ENCODE data around the gene SOX5. TPM values are rescaled to one million over a fixed set of nuclear protein-coding genes. Genes with fewer than 3 reads are reported as not detected.

Gene SOX5
- total and polyA plus RNA-seq, 2 experiments from 2014 or later = 14.8 to 26.4 TPM

DNA sequence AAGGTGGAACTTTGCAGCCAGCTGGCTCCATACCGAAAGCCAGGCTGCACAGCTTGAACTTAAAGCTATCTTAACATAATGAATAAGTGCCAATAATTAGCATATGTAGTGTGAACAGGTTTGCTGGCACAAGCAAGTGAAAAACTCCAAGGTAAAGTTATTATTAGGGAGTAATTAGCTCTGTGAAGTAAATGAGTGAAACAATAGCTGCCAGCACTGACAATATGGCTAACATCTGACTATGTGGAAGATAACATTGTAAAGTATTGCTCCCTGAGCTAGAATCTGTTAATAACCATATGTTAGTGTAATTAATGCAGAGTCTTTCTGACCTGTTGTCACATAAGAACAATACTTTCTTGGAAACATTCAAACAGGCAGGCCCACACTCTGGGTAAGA is 246.4 kb downstream of the SOX5 start:
- 69% methylated on average over 1 of the region's 1 CpG for whole genome bisulfite sequencing (ENCODE audit: low lambda C conversion rate, missing lambda C conversion rate)
- H3K4me1 ChIP-seq (ENCODE audit: insufficient read depth) = no peaks in the 10 kb centered on the region
- no peaks in the 10 kb centered on the region for H3K79me2 ChIP-seq
- no peaks in the 10 kb centered on the region for H3K9me3 ChIP-seq (ENCODE audit: low read depth)
- H3K9me2 ChIP-seq (replicated peaks; ENCODE audit: insufficient read depth) = no peaks in the 10 kb centered on the region
- H2AFZ ChIP-seq = no peak overlapping the region
- no peak overlapping the region for H3K4me3 ChIP-seq
- H3K27me3 ChIP-seq = no peaks in the 10 kb centered on the region
- H4K20me1 ChIP-seq (ENCODE audit: insufficient read depth, poor library complexity, severe bottlenecking) = no peaks in the 10 kb centered on the region
- no peaks in the 10 kb centered on the region for H3K36me3 ChIP-seq (replicated peaks; ENCODE audit: insufficient read depth, low read depth)
- no peak overlapping the region for H3K4me2 ChIP-seq
- TF ChIP-seq EZH2 (IDR thresholded peaks at IDR 0.05; ENCODE audit: borderline replicate concordance) = no peak
- TF ChIP-seq EZH2phosphoT487 (IDR thresholded peaks at IDR 0.05; ENCODE audit: low read depth, severe bottlenecking, unreplicated experiment) = no peak
- TF ChIP-seq, protein P1, sequence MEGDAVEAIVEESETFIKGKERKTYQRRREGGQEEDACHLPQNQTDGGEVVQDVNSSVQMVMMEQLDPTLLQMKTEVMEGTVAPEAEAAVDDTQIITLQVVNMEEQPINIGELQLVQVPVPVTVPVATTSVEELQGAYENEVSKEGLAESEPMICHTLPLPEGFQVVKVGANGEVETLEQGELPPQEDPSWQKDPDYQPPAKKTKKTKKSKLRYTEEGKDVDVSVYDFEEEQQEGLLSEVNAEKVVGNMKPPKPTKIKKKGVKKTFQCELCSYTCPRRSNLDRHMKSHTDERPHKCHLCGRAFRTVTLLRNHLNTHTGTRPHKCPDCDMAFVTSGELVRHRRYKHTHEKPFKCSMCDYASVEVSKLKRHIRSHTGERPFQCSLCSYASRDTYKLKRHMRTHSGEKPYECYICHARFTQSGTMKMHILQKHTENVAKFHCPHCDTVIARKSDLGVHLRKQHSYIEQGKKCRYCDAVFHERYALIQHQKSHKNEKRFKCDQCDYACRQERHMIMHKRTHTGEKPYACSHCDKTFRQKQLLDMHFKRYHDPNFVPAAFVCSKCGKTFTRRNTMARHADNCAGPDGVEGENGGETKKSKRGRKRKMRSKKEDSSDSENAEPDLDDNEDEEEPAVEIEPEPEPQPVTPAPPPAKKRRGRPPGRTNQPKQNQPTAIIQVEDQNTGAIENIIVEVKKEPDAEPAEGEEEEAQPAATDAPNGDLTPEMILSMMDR (IDR thresholded peaks at IDR 0.05; ENCODE audit: poor library complexity) = no peak
- H3K27ac ChIP-seq = no peak overlapping the region
- no peak for DNase-seq (ENCODE audit: low spot score)

DNA sequence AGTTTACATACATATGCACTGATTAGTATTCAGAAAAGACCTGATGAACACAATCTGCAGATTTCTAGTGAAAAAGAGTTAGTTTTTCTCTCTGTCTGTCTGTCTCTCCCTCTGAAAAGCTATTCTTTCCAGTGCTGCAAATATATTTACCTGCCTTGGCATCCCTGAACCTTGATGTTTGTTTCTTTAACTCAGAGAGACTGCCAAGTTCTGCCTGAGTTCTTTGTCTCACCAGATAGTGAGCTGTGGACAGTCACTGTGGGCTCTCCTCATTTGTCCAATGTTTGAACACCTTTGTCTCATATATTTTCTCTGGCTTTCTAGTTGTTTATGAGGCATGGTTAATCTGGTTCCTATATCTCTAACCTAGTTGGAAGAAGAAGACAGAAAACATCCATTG is 250.4 kb downstream of the SOX5 start:
- TF ChIP-seq EZH2phosphoT487 (IDR thresholded peaks at IDR 0.05; ENCODE audit: low read depth, severe bottlenecking, unreplicated experiment) (no peak), EZH2 (IDR thresholded peaks at IDR 0.05; ENCODE audit: borderline replicate concordance) (no peak)
- TF ChIP-seq, protein P1 (IDR thresholded peaks at IDR 0.05; ENCODE audit: poor library complexity) = no peak
- no peaks in the 10 kb centered on the region for H3K27me3 ChIP-seq
- H3K4me3 ChIP-seq = no peak overlapping the region
- H2AFZ ChIP-seq = no peak overlapping the region
- no peaks in the 10 kb centered on the region for H3K9me2 ChIP-seq (replicated peaks; ENCODE audit: insufficient read depth)
- H4K20me1 ChIP-seq (ENCODE audit: insufficient read depth, poor library complexity, severe bottlenecking) = no peaks in the 10 kb centered on the region
- no peak for DNase-seq (ENCODE audit: low spot score)
- H3K27ac ChIP-seq = no peak overlapping the region
- no peaks in the 10 kb centered on the region for H3K36me3 ChIP-seq (replicated peaks; ENCODE audit: insufficient read depth, low read depth)
- no peaks in the 10 kb centered on the region for H3K4me1 ChIP-seq (ENCODE audit: insufficient read depth)
- H3K79me2 ChIP-seq = no peaks in the 10 kb centered on the region
- no peaks in the 10 kb centered on the region for H3K9me3 ChIP-seq (ENCODE audit: low read depth)
- H3K4me2 ChIP-seq = no peak overlapping the region

GRCh38 chr12:23694920-23695319 is 254.6 kb downstream of the SOX5 start:
- no peaks in the 10 kb centered on the region for H3K4me1 ChIP-seq (ENCODE audit: insufficient read depth)
- no peaks in the 10 kb centered on the region for H4K20me1 ChIP-seq (ENCODE audit: insufficient read depth, poor library complexity, severe bottlenecking)
- no peaks in the 10 kb centered on the region for H3K27me3 ChIP-seq
- H2AFZ ChIP-seq = no peak overlapping the region
- no peak overlapping the region for H3K27ac ChIP-seq
- no peak overlapping the region for H3K4me2 ChIP-seq
- TF ChIP-seq, protein P1 (IDR thresholded peaks at IDR 0.05; ENCODE audit: poor library complexity) = no peak
- TF ChIP-seq EZH2 (IDR thresholded peaks at IDR 0.05; ENCODE audit: borderline replicate concordance) (no peak), EZH2phosphoT487 (IDR thresholded peaks at IDR 0.05; ENCODE audit: low read depth, severe bottlenecking, unreplicated experiment) (no peak)
- no peaks in the 10 kb centered on the region for H3K79me2 ChIP-seq
- WGBS (ENCODE audit: low lambda C conversion rate, missing lambda C conversion rate) = 100% methylated on average over 2 of the region's 2 CpGs
- no peak overlapping the region for H3K4me3 ChIP-seq
- no peak for DNase-seq (ENCODE audit: low spot score)
- H3K36me3 ChIP-seq (replicated peaks; ENCODE audit: insufficient read depth, low read depth) = no peaks in the 10 kb centered on the region
- no peaks in the 10 kb centered on the region for H3K9me3 ChIP-seq (ENCODE audit: low read depth)
- no peaks in the 10 kb centered on the region for H3K9me2 ChIP-seq (replicated peaks; ENCODE audit: insufficient read depth)

DNA sequence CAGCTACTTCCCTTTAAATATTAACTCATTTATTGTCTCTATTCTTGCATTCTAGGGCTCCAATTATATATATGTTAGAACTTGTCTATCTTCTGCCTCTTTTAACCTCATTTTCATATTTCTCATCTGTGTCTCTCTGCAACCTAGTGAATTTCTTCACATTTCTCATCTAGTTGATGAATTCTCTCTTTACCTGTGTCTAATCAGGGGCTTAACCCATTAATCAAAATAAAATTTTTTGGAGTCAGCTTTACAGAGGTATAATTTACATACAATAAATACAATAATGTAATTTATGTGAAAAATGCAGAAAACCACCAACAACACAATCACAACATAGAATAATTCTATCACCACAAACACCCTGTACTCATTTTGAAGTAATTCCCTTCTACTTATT is 255.2 kb downstream of the SOX5 start:
- Histone ChIP-seq H4K20me1 (ENCODE audit: insufficient read depth, poor library complexity, severe bottlenecking) (no peaks in the 10 kb centered on the region), H3K36me3 (replicated peaks; ENCODE audit: insufficient read depth, low read depth) (no peaks in the 10 kb centered on the region), H3K4me2 (no peak overlapping the region), H3K9me2 (replicated peaks; ENCODE audit: insufficient read depth) (no peaks in the 10 kb centered on the region), H3K27ac (no peak overlapping the region), H2AFZ (no peak overlapping the region), H3K27me3 (no peaks in the 10 kb centered on the region), H3K9me3 (ENCODE audit: low read depth) (no peaks in the 10 kb centered on the region), H3K4me3 (no peak overlapping the region), H3K79me2 (no peaks in the 10 kb centered on the region), H3K4me1 (ENCODE audit: insufficient read depth) (no peaks in the 10 kb centered on the region)
- TF ChIP-seq EZH2phosphoT487 (IDR thresholded peaks at IDR 0.05; ENCODE audit: low read depth, severe bottlenecking, unreplicated experiment) = no peak
- TF ChIP-seq, protein P1 (IDR thresholded peaks at IDR 0.05; ENCODE audit: poor library complexity) = no peak
- no peak for TF ChIP-seq EZH2 (IDR thresholded peaks at IDR 0.05; ENCODE audit: borderline replicate concordance)
- DNase-seq (ENCODE audit: low spot score) = no peak

Data from hepatocyte (in vitro differentiated cells).